Cerebellar cortex (tissue), 1 donor: Measurements from ENCODE around the gene NPSR1.
"Not testable (repeated sequence)": the region's sequence is repeated elsewhere in the genome, so short reads cannot be mapped to it uniquely, and the experiment has no call there.

Source experiments
- DNase-seq: peaks from one replicate; pipeline ENCODE4 v3.0.0-alpha.2; 2015; ENCODE audit warnings: low spot score

The NPSR1 gene

DNA sequence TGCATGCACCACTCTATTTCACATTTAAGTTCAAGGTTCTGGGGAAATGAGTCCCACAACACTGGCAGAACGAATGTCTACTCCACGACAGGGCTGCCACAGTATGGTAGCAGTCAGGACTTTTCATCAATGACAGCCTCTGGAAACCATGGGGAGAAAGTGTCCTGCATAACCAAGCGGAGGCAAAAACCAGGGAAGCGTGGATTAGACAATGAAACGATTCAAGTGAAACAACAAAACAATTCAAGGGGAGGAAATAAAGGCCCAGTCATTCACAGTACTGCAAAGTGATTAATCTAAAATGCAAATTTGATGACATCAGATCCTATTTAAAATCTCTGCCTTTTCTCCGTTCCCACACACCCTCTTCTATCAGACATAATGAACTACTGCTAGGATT is 211.0 kb downstream of the NPSR1 start:
- no peak for DNase-seq

- not testable (repeated sequence) for DNase-seq
Observed at GRCh38 chr7:34870041-34870440, 212.0 kb downstream of the NPSR1 start.

- not testable (repeated sequence) for DNase-seq
Observed at GRCh38 chr7:34874329-34874728, 216.3 kb downstream of the NPSR1 start.

- no peak for DNase-seq
Observed at GRCh38 chr7:34875481-34875880, 217.5 kb downstream of the NPSR1 start.

DNA sequence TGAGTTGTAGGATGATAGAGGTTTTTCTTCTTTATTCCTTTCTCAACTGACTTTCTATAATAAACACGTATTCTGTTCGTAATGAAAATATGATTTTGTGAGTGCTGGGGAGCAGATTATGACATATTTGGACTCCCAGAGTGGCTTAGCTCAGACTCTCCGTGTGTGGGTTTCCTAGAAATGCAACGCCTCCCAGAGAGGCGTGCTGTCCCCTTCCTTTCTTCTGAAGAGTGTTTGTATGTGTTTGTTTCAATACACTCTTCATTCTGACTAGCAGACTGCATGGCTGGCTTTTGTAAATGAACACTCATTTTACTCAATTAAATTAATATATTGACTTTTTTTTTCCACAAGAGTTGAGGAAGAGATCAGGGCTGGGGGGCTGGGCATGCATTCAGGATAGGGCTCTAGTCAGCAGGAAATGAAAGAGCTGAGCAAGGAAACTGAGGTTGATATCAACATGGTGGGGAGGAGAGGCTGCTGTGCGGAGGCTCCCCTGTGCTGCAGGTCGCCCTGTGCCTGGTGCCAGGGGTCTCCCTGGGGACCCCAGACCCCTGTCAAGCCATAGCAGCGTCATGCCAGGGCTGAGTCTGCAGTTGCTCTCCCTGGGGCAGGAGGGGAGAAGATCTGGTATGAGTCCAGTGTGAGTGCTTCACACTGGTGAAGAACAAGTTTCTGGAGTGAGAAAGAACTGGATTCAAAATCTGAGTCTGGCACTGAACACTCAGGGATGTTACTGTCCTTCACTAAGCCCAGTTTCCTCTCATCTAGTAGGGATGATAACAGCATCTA is 221.1 kb downstream of the NPSR1 start:
- not testable (repeated sequence) for DNase-seq

DNA sequence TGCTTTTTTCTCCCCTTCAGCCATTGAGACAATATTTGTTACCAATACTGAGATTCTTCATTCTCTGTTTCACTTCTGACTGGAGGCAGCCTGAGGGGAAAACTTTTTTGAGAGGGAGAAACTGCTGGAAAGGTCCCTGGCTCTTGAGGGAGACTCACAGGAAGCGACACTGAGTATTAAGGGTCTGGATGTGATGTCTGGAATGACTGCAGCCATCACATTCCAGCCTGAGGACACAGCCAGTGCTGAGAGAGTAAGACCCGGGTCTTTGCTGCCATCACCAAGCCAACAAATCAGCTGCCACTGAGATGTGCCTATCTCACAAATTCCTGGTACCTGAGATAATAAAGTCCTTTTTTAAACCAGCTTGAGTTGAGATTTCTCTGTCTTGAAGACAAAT is 221.9 kb downstream of the NPSR1 start:
- DNase-seq: no peak

DNA sequence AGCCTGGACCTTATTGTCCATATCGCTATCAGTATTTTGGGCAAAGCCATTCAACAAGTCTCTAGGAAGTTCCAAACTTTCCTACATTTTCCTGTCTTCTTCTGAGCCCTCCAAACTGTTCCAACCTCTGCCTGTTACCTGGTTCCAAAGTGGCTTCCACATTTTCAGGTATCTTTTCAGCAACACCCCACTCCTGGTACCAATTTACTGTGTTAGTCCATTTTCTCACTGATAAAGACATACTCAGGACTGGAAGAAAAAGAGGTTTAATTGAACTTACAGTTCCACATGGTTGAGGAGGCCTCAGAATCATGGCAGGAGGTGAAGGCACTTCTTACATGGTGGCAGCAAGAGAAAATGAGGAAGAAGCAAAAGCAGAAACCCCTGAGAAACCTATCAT is 225.8 kb downstream of the NPSR1 start:
- not testable (repeated sequence) for DNase-seq

DNA sequence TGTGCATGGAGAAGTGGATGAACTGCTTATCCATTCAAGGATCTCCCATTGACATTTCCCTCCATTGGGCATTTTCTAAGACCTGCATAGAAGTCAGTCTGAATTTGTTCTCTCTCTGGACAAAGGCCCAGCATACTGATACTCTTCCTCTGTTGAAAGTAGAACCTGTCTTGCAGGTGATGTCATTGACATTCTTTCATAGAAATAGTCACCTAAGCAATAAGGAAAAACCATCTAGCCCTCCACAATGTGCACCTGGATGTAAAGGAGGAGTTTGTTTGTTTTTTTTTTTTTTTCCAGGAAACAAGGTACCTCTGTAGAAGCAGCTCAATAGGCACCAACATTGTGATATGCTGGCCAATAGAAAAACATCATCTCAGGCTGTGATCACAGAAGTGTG is 228.8 kb downstream of the NPSR1 start:
- DNase-seq: no peak

GRCh38 chr7:34889951-34890350 is 231.9 kb downstream of the NPSR1 start:
- no peak for DNase-seq

DNA sequence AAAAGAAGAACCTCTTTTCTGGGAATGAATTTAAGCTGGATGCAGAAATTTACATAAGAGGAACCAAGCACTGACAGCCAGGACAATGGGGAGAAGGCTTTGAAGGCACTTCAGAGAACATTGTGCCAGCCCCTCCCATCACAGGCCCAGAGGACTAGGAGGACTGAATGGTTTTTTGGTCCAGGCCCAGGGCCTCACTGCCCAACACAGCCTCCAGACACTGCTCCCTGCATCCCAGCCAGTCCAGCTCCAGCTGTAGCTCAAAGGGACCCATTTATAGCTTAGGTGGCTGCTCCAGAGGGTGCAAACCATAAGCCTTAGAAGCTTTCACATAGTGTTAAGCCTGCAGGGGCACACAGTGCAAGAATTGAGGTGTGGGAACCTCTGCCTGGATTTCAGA is 237.2 kb downstream of the NPSR1 start:
- no peak for DNase-seq
